ENCODE data around the gene TUBGCP4. TPM values are rescaled to one million over a fixed set of nuclear protein-coding genes. Genes with fewer than 3 reads are reported as not detected.

TUBGCP4 gene
- total and polyA plus RNA-seq, 2 of the 4 experiments (the other 2 are of a cell fraction): 7.9 to 12.7 TPM

Other genes starting within 250 kb of the TUBGCP4 start
- gene TMEM62, start 237.5 kb upstream of the TUBGCP4 start, total RNA-seq (2012; rRNA removed): 5.6 and 8.6 TPM in 2 replicates
- gene TMEM62, start 237.5 kb upstream of the TUBGCP4 start, polyA plus RNA-seq (2012; rRNA removed): 3.1 and 3.7 TPM in 2 replicates
- gene CCNDBP1, start 185.7 kb upstream of the TUBGCP4 start, total RNA-seq (2012; rRNA removed): 33.9 and 40.3 TPM in 2 replicates
- gene CCNDBP1, start 185.7 kb upstream of the TUBGCP4 start, polyA plus RNA-seq (2012; rRNA removed): 33.4 and 34.9 TPM in 2 replicates
- gene EPB42, start 150.1 kb upstream of the TUBGCP4 start, total RNA-seq (2012; rRNA removed): not detected in 2 replicates
- not detected in 2 replicates for gene EPB42, start 150.1 kb upstream of the TUBGCP4 start, polyA plus RNA-seq (2012; rRNA removed)
- gene TGM5, start 104.2 kb upstream of the TUBGCP4 start, total RNA-seq (2012; rRNA removed): not detected in 2 replicates
- gene TGM5, start 104.2 kb upstream of the TUBGCP4 start, polyA plus RNA-seq (2012; rRNA removed): not detected in 2 replicates
- not detected in 2 replicates for gene TGM7, start 68.8 kb upstream of the TUBGCP4 start, total RNA-seq (2012; rRNA removed)
- gene TGM7, start 68.8 kb upstream of the TUBGCP4 start, polyA plus RNA-seq (2012; rRNA removed): not detected in 2 replicates
- gene LCMT2, start 40.5 kb upstream of the TUBGCP4 start, total RNA-seq (2012; rRNA removed): 9.7 and 12.2 TPM in 2 replicates
- gene LCMT2, start 40.5 kb upstream of the TUBGCP4 start, polyA plus RNA-seq (2012; rRNA removed): 5.7 and 5.8 TPM in 2 replicates
- gene ZSCAN29, start 58 bp upstream of the TUBGCP4 start, total RNA-seq (2012; rRNA removed): 8.6 and 9.4 TPM in 2 replicates
- 5.6 and 6.8 TPM in 2 replicates for gene ZSCAN29, start 58 bp upstream of the TUBGCP4 start, polyA plus RNA-seq (2012; rRNA removed)
- gene TP53BP1, start 122.1 kb downstream of the TUBGCP4 start, total RNA-seq (2012; rRNA removed): 64.5 and 73.9 TPM in 2 replicates
- gene TP53BP1, start 122.1 kb downstream of the TUBGCP4 start, polyA plus RNA-seq (2012; rRNA removed): 33.9 and 36.3 TPM in 2 replicates
- gene MAP1A, start 146.5 kb downstream of the TUBGCP4 start, total RNA-seq (2012; rRNA removed): 47.2 and 48.2 TPM in 2 replicates
- gene MAP1A, start 146.5 kb downstream of the TUBGCP4 start, polyA plus RNA-seq (2012; rRNA removed): 28.7 and 31.3 TPM in 2 replicates
- 10.0 and 12.7 TPM in 2 replicates for gene PPIP5K1, start 219.1 kb downstream of the TUBGCP4 start, total RNA-seq (2012; rRNA removed)
- gene PPIP5K1, start 219.1 kb downstream of the TUBGCP4 start, polyA plus RNA-seq (2012; rRNA removed): 14.2 and 15.2 TPM in 2 replicates
- gene CKMT1B, start 222.9 kb downstream of the TUBGCP4 start, total RNA-seq (2012; rRNA removed): not detected in 2 replicates
- gene CKMT1B, start 222.9 kb downstream of the TUBGCP4 start, polyA plus RNA-seq (2012; rRNA removed): 0.07 TPM in 1 of 2 replicates, not detected in the other
- gene STRC, start 247.7 kb downstream of the TUBGCP4 start, total RNA-seq (2012; rRNA removed): not detected in 2 replicates
- gene STRC, start 247.7 kb downstream of the TUBGCP4 start, polyA plus RNA-seq (2012; rRNA removed): 0.20 TPM in 1 of 2 replicates, not detected in the other